Measurements from ENCODE around the gene FKRP.
"Not testable (repeated sequence)": the region's sequence is repeated elsewhere in the genome, so short reads cannot be mapped to it uniquely, and the experiment has no call there.

FKRP gene

GRCh38 chr19:46759817-46760333 lies 14.0 kb downstream of the FKRP start:
- DNase-seq, result no peak

- DNase-seq, result no peak
Observed at GRCh38 chr19:46760363-46760762, 14.5 kb downstream of the FKRP start.

GRCh38 chr19:46760897-46761296 lies 15.0 kb downstream of the FKRP start:
- not testable (repeated sequence) for DNase-seq

GRCh38 chr19:46761418-46761831 lies 15.6 kb downstream of the FKRP start:
- DNase-seq, result no peak

GRCh38 chr19:46762245-46762890 lies 16.5 kb downstream of the FKRP start:
- no peak for DNase-seq

- DNase-seq, result no peak
Observed at GRCh38 chr19:46764817-46765291, 19.0 kb downstream of the FKRP start.

GRCh38 chr19:46766569-46767317 lies 20.9 kb downstream of the FKRP start:
- DNase-seq, result peak in 3 of 5 experiments; percentile 51 to 73 (median 58)

- not testable (repeated sequence) for DNase-seq
Observed at GRCh38 chr19:46768746-46769145, 22.9 kb downstream of the FKRP start.

GRCh38 chr19:46772170-46773017 lies 26.5 kb downstream of the FKRP start:
- no peak for DNase-seq

- no peak for DNase-seq
Observed at GRCh38 chr19:46773018-46773399, 27.2 kb downstream of the FKRP start.

- no peak for DNase-seq
Observed at GRCh38 chr19:46775642-46776258, 29.9 kb downstream of the FKRP start.

GRCh38 chr19:46776927-46777911 lies 31.4 kb downstream of the FKRP start:
- DNase-seq, result no peak

- DNase-seq, result not testable (repeated sequence)
Observed at GRCh38 chr19:46777956-46778645, 32.2 kb downstream of the FKRP start.

GRCh38 chr19:46782355-46783019 lies 36.6 kb downstream of the FKRP start:
- DNase-seq, result no peak

GRCh38 chr19:46783670-46784069 lies 37.8 kb downstream of the FKRP start:
- no peak for DNase-seq

GRCh38 chr19:46784262-46785053 lies 38.6 kb downstream of the FKRP start:
- peak in 3 of 5 experiments; percentile 12 to 86 (median 52) for DNase-seq

- DNase-seq, result no peak
Observed at GRCh38 chr19:46785054-46785979, 39.5 kb downstream of the FKRP start.

GRCh38 chr19:46785980-46786235 lies 40.1 kb downstream of the FKRP start:
- DNase-seq, result no peak

Data from T-helper 2 cell (primary cell).